Measurements from ENCODE around the gene RTN4R.

RTN4R gene

GRCh38 chr22:20211997-20212753 lies 55.9 kb downstream of the RTN4R start:
- DNase-seq = peak; percentile 97

GRCh38 chr22:20211409-20211996 lies 56.6 kb downstream of the RTN4R start:
- DNase-seq = no peak

GRCh38 chr22:20210473-20211059 lies 57.6 kb downstream of the RTN4R start:
- no peak for DNase-seq

- no peak for DNase-seq
Measured at GRCh38 chr22:20209761-20210250, 58.3 kb downstream of the RTN4R start.

GRCh38 chr22:20208713-20209310 lies 59.3 kb downstream of the RTN4R start:
- no peak for DNase-seq

- DNase-seq = no peak
Measured at GRCh38 chr22:20207277-20208025, 60.7 kb downstream of the RTN4R start.

- DNase-seq = no peak
Measured at GRCh38 chr22:20206709-20207215, 61.4 kb downstream of the RTN4R start.

- peak; percentile 73 for DNase-seq
Measured at GRCh38 chr22:20205964-20206708, 62.0 kb downstream of the RTN4R start.

- no peak for DNase-seq
Measured at GRCh38 chr22:20205464-20205963, 62.6 kb downstream of the RTN4R start.

GRCh38 chr22:20204806-20205205 lies 63.3 kb downstream of the RTN4R start:
- DNase-seq = no peak

GRCh38 chr22:20204311-20204710 lies 63.8 kb downstream of the RTN4R start:
- no peak for DNase-seq

- peak; percentile 83 for DNase-seq
Measured at GRCh38 chr22:20203552-20204201, 64.4 kb downstream of the RTN4R start.

- peak; percentile 57 for DNase-seq
Measured at GRCh38 chr22:20203142-20203551, 65.0 kb downstream of the RTN4R start.

- no peak for DNase-seq
Measured at GRCh38 chr22:20201837-20202392, 66.2 kb downstream of the RTN4R start.

GRCh38 chr22:20199906-20200305 lies 68.2 kb downstream of the RTN4R start:
- no peak for DNase-seq

GRCh38 chr22:20199413-20199842 lies 68.7 kb downstream of the RTN4R start:
- DNase-seq = peak; percentile 45

- DNase-seq = peak; percentile 65
Measured at GRCh38 chr22:20198557-20199319, 69.4 kb downstream of the RTN4R start.

GRCh38 chr22:20197407-20198030 lies 70.6 kb downstream of the RTN4R start:
- no peak for DNase-seq

GRCh38 chr22:20196094-20196842 lies 71.8 kb downstream of the RTN4R start:
- no peak for DNase-seq
